ENCODE data around the gene MSRB3. TPM values are rescaled to one million over a fixed set of nuclear protein-coding genes. Genes with fewer than 3 reads are reported as not detected.
"Not testable (repeated sequence)": the region's sequence is repeated elsewhere in the genome, so short reads cannot be mapped to it uniquely, and the experiment has no call there.

The MSRB3 gene
- total RNA-seq, 2 experiments from 2014 or later, result not detected

DNA sequence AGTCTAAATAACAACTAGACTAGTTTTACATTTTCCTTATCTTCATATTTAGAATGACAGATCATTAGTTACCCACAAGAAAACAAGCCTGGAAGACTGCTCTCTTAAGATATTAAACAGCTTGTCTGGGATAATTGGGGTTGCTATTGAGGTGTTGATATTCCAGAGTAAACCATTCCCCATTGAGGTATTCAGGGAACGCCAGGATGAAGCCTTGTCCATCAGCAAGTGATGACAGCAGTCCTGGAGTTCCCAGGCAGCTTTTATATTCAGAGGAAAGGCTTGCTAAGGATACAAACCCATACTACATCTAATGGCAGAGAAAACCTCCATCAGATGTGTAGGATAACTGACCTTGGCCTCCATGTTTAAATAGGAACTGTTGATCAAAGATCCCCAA is 168.4 kb downstream of the MSRB3 start:
- intact Hi-C loops (cut with micrococcal nuclease), result no loop called here
- no peaks in the 10 kb centered on the region for H3K9me3 Mint-ChIP-seq

GRCh38 chr12:65449400-65449799 is 170.9 kb downstream of the MSRB3 start:
- ChIA-PET POLR2A (no interaction called here), CTCF (no interaction called here)
- peaks cover 1% of the 10 kb centered on the region for H3K27me3 Mint-ChIP-seq
- no peak overlapping the region for H3K4me3 Mint-ChIP-seq
- ATAC-seq, result no peak
- intact Hi-C loops (cut with micrococcal nuclease), result no loop called here
- H3K4me1 Mint-ChIP-seq (ENCODE audit: low read depth), result no peaks in the 10 kb centered on the region
- H3K36me3 Mint-ChIP-seq (ENCODE audit: low read depth), result no peaks in the 10 kb centered on the region
- H3K9me3 Mint-ChIP-seq, result no peaks in the 10 kb centered on the region
- no peak for DNase-seq
- no peak for TF ChIP-seq CTCF (IDR thresholded peaks at IDR 0.05)
- H3K27ac Mint-ChIP-seq, result no peak overlapping the region

More for the DNA sequence above, 168.4 kb downstream of the MSRB3 start:
- Mint-ChIP-seq H3K27me3 (peaks cover 1% of the 10 kb centered on the region), H3K27ac (no peak overlapping the region), H3K4me1 (ENCODE audit: low read depth) (no peaks in the 10 kb centered on the region), H3K36me3 (ENCODE audit: low read depth) (no peaks in the 10 kb centered on the region), H3K4me3 (no peak overlapping the region)
- ATAC-seq (no peak), DNase-seq (no peak)
- no peak for TF ChIP-seq CTCF (IDR thresholded peaks at IDR 0.05)
- ChIA-PET CTCF (no interaction called here), POLR2A (no interaction called here)

DNA sequence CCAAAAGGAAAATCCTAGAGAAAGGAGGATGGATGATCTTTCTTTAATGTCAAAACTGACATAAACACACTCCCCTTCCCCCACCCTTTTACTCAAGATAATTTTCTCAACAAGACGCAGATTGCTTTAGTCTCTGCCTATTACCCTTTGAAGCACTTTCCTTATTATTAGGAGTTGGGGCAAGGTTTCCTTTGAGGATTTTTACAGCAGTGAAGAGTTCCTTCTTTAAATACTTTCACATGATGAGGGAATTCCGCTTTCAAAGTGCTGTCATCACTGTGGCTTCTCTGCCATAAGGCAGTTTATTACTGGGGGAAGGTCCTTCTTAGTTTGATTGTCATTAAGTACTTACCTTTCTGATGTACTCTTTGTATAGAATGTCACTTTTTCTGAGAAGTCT is 172.1 kb downstream of the MSRB3 start:
- ATAC-seq (no peak), DNase-seq (no peak)
- no peak for TF ChIP-seq CTCF (IDR thresholded peaks at IDR 0.05)
- ChIA-PET CTCF (no interaction called here), POLR2A (no interaction called here)
- Mint-ChIP-seq H3K4me1 (ENCODE audit: low read depth) (no peaks in the 10 kb centered on the region), H3K4me3 (no peak overlapping the region), H3K27me3 (peaks cover 1% of the 10 kb centered on the region), H3K9me3 (no peaks in the 10 kb centered on the region), H3K27ac (no peak overlapping the region), H3K36me3 (ENCODE audit: low read depth) (no peaks in the 10 kb centered on the region)
- intact Hi-C loops (cut with micrococcal nuclease), result no loop called here

GRCh38 chr12:65454115-65454787 is 175.8 kb downstream of the MSRB3 start:
- POLR2A ChIA-PET, result no interaction called here
- no peaks in the 10 kb centered on the region for H3K27me3 Mint-ChIP-seq
- no peak for DNase-seq

DNA sequence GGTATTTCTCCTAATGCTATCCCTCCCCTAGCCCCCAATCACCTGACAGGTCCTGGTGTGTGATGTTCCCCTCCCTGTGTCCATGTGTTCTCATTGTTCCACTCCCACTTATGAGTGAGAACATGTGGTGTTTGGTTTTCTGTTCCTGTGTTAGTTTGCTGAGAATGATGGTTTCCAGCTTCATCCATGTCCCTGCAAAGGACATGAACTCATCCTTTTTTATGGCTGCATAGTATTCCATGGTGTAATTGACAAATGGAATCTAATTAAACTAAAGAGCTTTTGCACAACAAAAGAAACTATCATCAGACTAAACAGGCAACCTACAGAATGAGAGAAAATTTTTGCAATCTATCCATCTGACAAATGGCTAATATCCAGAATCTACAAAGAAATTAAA is 178.9 kb downstream of the MSRB3 start:
- DNase-seq; H3K4me1 Mint-ChIP-seq (ENCODE audit: low read depth); ATAC-seq; CTCF ChIA-PET; intact Hi-C loops (cut with micrococcal nuclease); H3K27ac Mint-ChIP-seq; H3K4me3 Mint-ChIP-seq; POLR2A ChIA-PET; H3K27me3 Mint-ChIP-seq; H3K36me3 Mint-ChIP-seq (ENCODE audit: low read depth); H3K9me3 Mint-ChIP-seq: not testable (repeated sequence)

More at GRCh38 chr12:65454115-65454787, 175.8 kb downstream of the MSRB3 start:
- CTCF ChIA-PET, result no interaction called here
- TF ChIP-seq CTCF (IDR thresholded peaks at IDR 0.05), result no peak
- H3K27ac Mint-ChIP-seq, result no peak overlapping the region
- intact Hi-C loops (cut with micrococcal nuclease), result no loop called here
- no peaks in the 10 kb centered on the region for H3K4me1 Mint-ChIP-seq (ENCODE audit: low read depth)
- no peaks in the 10 kb centered on the region for H3K36me3 Mint-ChIP-seq (ENCODE audit: low read depth)
- no peak overlapping the region for H3K4me3 Mint-ChIP-seq
- no peak for ATAC-seq
- no peaks in the 10 kb centered on the region for H3K9me3 Mint-ChIP-seq

All from activated CD8-positive, alpha-beta T cell treated with anti-CD3 and anti-CD28 coated beads for 36 hours (primary cell).